Mammary epithelial cell (primary cell): ENCODE data around the gene NSUN4.

Experiments
- EZH2 ChIP-seq: IDR thresholded peaks from 2 replicates; pipeline ENCODE4 v1.6.1; 2012; ENCODE audit warnings: low read length, inconsistent platforms, borderline replicate concordance
- TF ChIP-seq, protein P1 (sequence below), 2 donors: IDR thresholded peaks in 1 of 2; conservative IDR thresholded peaks in 1 of 2; 2 replicates each; pipeline ENCODE4 v1.5.1; 2011 to 2012; ENCODE audit warnings: inconsistent platforms in 2 of 2, low read length in 2 of 2, mild to moderate bottlenecking in 2 of 2, control low read depth in 1 of 2, low read depth in 1 of 2; ENCODE audit not compliant: insufficient read depth in 1 of 2; ENCODE audit errors: extremely low read depth in 1 of 2

DNA sequence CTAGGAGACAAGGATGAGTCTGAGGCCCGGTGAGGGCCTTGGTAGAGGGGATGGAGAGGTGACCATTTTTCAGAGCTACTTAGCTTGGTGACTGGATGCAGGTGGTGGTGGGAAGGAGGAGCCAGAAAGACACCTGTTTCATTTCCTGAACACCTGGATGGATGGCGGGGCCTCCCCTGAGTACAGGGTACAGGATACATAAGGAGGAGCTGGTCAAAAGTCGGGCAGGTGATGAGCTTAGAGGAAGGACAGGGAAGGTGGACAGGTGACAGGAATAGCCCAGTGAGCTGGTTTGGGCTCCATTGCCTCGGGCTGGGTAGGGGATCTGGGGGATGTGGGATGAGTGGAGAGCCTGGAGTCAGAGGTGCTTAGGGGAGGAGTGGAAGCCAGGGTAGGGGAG, 59.8 kb downstream of the NSUN4 start:
- TF ChIP-seq, protein P1, sequence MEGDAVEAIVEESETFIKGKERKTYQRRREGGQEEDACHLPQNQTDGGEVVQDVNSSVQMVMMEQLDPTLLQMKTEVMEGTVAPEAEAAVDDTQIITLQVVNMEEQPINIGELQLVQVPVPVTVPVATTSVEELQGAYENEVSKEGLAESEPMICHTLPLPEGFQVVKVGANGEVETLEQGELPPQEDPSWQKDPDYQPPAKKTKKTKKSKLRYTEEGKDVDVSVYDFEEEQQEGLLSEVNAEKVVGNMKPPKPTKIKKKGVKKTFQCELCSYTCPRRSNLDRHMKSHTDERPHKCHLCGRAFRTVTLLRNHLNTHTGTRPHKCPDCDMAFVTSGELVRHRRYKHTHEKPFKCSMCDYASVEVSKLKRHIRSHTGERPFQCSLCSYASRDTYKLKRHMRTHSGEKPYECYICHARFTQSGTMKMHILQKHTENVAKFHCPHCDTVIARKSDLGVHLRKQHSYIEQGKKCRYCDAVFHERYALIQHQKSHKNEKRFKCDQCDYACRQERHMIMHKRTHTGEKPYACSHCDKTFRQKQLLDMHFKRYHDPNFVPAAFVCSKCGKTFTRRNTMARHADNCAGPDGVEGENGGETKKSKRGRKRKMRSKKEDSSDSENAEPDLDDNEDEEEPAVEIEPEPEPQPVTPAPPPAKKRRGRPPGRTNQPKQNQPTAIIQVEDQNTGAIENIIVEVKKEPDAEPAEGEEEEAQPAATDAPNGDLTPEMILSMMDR (conservative IDR thresholded peaks at IDR 0.05 in 1 of 2, IDR thresholded peaks at IDR 0.05 in 1 of 2; ENCODE audit: extremely low read depth in 1 of 2, insufficient read depth in 1 of 2, low read depth in 1 of 2, low read length in 2 of 2), result no peak
- no peak for TF ChIP-seq EZH2
